Muscle layer of colon (tissue), 2 donors: ENCODE results near the gene ZNF350.
"Not testable (repeated sequence)": the region's sequence is repeated elsewhere in the genome, so short reads cannot be mapped to it uniquely, and the experiment has no call there.

ENCODE experiments used
- H3K27ac ChIP-seq: one replicate; pipeline ENCODE4 v1.7.0; 2013; ENCODE audit warnings: low read depth, mild to moderate bottlenecking, low read length, moderate library complexity
- H3K27me3 ChIP-seq, 2 donors: one replicate each; pipeline ENCODE4 v1.7.0; 2013; ENCODE audit warnings: low read length in 2 of 2, mild to moderate bottlenecking in 2 of 2; ENCODE audit not compliant: insufficient read depth in 2 of 2, control insufficient read depth in 1 of 2
- H3K36me3 ChIP-seq: one replicate; pipeline ENCODE4 v1.7.0; 2013; ENCODE audit warnings: mild to moderate bottlenecking, low read length; ENCODE audit not compliant: insufficient read depth
- H3K4me1 ChIP-seq: one replicate; pipeline ENCODE4 v1.7.0; 2013; ENCODE audit warnings: mild to moderate bottlenecking, low read length; ENCODE audit not compliant: insufficient read depth
- H3K4me3 ChIP-seq, 2 donors: one replicate each; pipeline ENCODE4 v1.7.0; 2013; ENCODE audit warnings: low read length in 2 of 2, low read depth in 1 of 2, mild to moderate bottlenecking in 1 of 2, moderate library complexity in 1 of 2
- H3K9ac ChIP-seq: one replicate; pipeline ENCODE4 v1.7.0; 2013; ENCODE audit warnings: low read length
- H3K9me3 ChIP-seq: one replicate; pipeline ENCODE4 v1.7.0; 2013; ENCODE audit warnings: mild to moderate bottlenecking, low read length
- donor health status: abdominal sarcoma.
- donor health status: Adenocarcinoma of cecum.

Gene ZNF350

DNA sequence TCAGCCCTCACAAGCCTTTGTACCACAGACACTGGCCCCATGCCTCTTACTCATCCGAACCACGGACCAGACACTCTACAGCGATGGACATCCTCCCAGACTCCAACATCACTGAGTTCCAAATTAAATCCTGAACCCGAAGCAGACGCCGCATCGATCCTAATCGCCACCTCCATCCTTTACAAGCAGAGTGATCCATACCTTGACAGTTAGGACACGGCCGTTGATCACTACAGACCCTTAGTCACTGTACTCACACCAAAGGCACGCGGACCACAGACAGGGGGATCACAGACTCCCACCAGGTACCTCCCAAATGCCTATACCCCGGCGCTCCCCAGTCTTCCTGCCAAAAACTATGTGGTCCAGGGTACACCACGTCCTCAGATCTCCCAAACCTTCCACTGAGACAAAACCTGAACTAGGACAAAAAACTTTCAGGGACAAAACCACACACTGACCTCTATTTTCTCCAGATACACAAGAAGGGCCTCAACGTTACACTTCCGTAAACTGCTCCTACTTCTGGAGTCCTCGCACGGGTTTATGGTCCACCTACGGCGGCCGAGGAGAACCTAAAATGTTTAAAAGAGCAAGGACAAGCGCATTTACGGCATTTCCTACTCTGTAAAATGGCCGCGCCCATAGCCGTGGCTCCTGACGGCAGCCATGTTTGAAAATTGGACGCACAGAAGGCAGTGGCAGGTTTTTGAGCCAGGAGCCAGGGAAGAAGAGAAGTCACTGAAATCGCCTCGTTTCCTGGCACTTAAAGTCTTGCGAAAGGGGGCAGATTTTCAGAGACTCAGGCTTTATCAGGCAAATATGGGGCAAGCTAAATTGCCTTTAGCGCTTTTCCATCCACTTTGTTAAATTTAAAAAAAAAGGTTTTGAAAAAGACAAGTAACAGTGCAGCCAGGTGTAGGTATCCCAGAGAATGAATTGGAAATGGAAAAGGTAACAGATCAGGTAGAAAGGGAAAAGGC, at the start of gene ZNF350:
TSS of gene ZNF350 (minus strand) at position 532 of the 983 bp plus-strand sequence. CDS start 12,480 bp downstream, outside the sequence.
- Histone ChIP-seq H3K27me3 (no peaks in the 10 kb centered on the region), H3K9ac (peak within 1 kb of the TSS; percentile 99), H3K27ac (peak within 1 kb of the TSS; percentile 77), H3K9me3 (peaks cover 12% of the 10 kb centered on the region), H3K36me3 (peaks cover 4% of the 10 kb centered on the region), H3K4me3 (peak within 1 kb of the TSS; percentile 66 to 95), H3K4me1 (no peaks in the 10 kb centered on the region)

GRCh38 chr19:52034051-52034728, 47.5 kb upstream of the ZNF350 start:
- Histone ChIP-seq H3K9ac (no peak overlapping the region), H3K9me3 (peaks cover 67% of the 10 kb centered on the region), H3K4me3 (peak overlapping the region; percentile 14 to 42), H3K4me1 (no peaks in the 10 kb centered on the region), H3K27me3 (no peaks in the 10 kb centered on the region), H3K36me3 (peaks cover 55% of the 10 kb centered on the region), H3K27ac (no peak overlapping the region)

- Histone ChIP-seq H3K4me3 (peak overlapping the region; percentile 83 to 85), H3K27me3 (no peaks in the 10 kb centered on the region), H3K27ac (peak overlapping the region; percentile 43), H3K36me3 (peaks cover 21% of the 10 kb centered on the region), H3K4me1 (peaks cover 6% of the 10 kb centered on the region), H3K9ac (peak overlapping the region; percentile 79), H3K9me3 (peaks cover 29% of the 10 kb centered on the region)
Measured at GRCh38 chr19:52028780-52029123, 42.1 kb upstream of the ZNF350 start.

GRCh38 chr19:52028027-52028779, 41.6 kb upstream of the ZNF350 start, which contains the start of gene ZNF614:
TSS of gene ZNF614 (minus strand) at chr19:52028379. CDS start at chr19:52025745, 2,634 bp downstream.
- peak within 1 kb of the TSS; percentile 43 for H3K27ac ChIP-seq
- no peaks in the 10 kb centered on the region for H3K27me3 ChIP-seq
- peak within 1 kb of the TSS; percentile 79 for H3K9ac ChIP-seq
- H3K36me3 ChIP-seq: peaks cover 24% of the 10 kb centered on the region
- H3K4me1 ChIP-seq: peaks cover 6% of the 10 kb centered on the region
- H3K4me3 ChIP-seq: peak within 1 kb of the TSS; percentile 83 to 85
- peaks cover 27% of the 10 kb centered on the region for H3K9me3 ChIP-seq

- H3K4me1 ChIP-seq, H3K27me3 ChIP-seq, H3K27ac ChIP-seq, H3K9ac ChIP-seq, H3K4me3 ChIP-seq: not testable (repeated sequence)
- peaks cover 15% of the 10 kb centered on the region for H3K9me3 ChIP-seq
- H3K36me3 ChIP-seq: peaks cover 31% of the 10 kb centered on the region
Measured at GRCh38 chr19:52026255-52026990, 39.8 kb upstream of the ZNF350 start.

- Histone ChIP-seq H3K9me3 (peaks cover 27% of the 10 kb centered on the region), H3K36me3 (peaks cover 48% of the 10 kb centered on the region)
- not testable (repeated sequence) for H3K9ac ChIP-seq, H3K4me1 ChIP-seq, H3K4me3 ChIP-seq, H3K27me3 ChIP-seq, H3K27ac ChIP-seq
Measured at GRCh38 chr19:52024478-52024877, 37.8 kb upstream of the ZNF350 start.

- Histone ChIP-seq H3K9me3 (peaks cover 34% of the 10 kb centered on the region), H3K4me3 (no peak overlapping the region), H3K36me3 (peaks cover 58% of the 10 kb centered on the region)
Measured at GRCh38 chr19:52022193-52022592, 35.6 kb upstream of the ZNF350 start.

DNA sequence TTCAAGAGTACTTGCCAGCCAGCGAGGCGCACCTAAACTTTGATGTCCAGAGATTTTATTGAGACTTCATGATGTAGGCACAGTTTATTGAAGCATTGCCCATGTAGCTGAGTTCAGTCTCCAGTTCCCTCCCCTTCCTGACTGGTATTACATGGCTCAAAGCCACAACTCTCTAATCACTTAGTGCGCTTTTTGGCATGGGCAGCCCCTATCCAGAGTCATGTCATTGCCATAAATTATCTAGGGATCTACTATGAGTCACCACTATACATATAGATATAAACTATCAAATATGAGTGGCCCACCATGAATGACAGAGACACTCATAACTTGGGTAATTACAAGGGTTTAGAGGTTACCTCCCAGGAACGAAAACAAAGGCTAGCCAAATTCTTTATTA, 33.9 kb upstream of the ZNF350 start:
- Histone ChIP-seq H3K4me1 (no peaks in the 10 kb centered on the region), H3K9ac (no peak overlapping the region), H3K27ac (no peak overlapping the region), H3K36me3 (peaks cover 71% of the 10 kb centered on the region), H3K4me3 (no peak overlapping the region), H3K27me3 (no peaks in the 10 kb centered on the region), H3K9me3 (peaks cover 45% of the 10 kb centered on the region)

More at GRCh38 chr19:52022193-52022592, 35.6 kb upstream of the ZNF350 start:
- Histone ChIP-seq H3K27ac (no peak overlapping the region), H3K9ac (no peak overlapping the region), H3K4me1 (peaks cover 4% of the 10 kb centered on the region), H3K27me3 (no peaks in the 10 kb centered on the region)

DNA sequence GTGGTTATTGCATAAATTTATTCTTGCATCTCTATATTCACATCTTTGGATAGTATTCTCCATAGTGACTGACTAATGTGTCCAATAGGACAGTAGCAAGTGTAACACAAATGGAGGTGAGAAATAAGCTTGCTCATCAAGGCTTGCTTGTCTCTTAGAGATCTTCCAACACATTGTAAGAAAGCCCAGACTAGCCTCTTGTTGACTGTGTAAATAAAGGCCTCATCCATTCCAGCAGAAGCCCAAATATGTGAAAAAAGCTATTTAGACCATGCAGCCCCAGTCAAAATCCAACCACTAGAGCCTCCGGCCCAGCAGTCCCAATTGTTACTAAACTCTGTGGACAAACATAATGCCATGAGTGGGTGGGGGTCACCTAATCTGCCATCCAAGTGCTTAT, 24.0 kb upstream of the ZNF350 start:
- Histone ChIP-seq H3K27me3 (no peaks in the 10 kb centered on the region), H3K4me3 (no peak overlapping the region), H3K4me1 (peaks cover 4% of the 10 kb centered on the region), H3K27ac (no peak overlapping the region), H3K9me3 (no peaks in the 10 kb centered on the region), H3K36me3 (peaks cover 8% of the 10 kb centered on the region), H3K9ac (no peak overlapping the region)

DNA sequence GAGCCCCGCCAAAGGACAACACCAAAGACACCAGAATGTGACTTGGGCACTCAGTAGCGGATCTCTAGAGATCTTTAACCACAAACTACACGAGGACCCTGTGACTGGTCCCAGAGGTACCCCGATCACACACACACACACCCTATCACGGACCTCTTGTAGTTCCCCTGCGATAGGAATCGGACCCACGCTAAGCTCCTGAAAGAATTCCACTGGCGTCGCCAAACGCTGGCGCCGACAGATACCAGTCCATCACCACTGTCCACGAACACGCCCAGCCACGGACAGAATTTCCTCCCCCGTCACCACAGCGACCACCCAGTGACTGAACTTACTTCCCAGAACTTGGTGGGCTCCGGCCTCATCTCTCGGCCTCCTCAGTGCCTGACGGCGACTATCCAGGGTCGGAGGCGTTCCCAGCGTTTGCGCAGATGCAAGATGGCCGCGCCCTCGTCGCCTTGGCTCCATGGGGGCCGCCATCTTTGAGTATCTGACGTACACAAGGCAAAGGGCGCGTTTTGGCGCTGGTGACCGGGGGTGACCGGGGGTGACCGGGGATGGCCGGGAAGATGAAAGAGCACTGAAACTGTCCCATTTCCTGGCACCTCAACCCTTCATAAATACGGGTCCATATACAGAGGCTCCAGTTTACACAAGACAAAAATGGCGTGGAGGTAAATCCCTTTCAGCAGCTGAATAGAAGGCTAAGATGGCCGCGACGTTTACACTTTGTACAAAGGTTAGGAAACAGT, 21.3 kb upstream of the ZNF350 start, which contains the start of gene ZNF615:
TSS of gene ZNF615 (minus strand) at position 406 of the 752 bp plus-strand sequence. CDS start 4,500 bp downstream, outside the sequence.
- peak within 1 kb of the TSS; percentile 29 for H3K27ac ChIP-seq
- H3K27me3 ChIP-seq: no peaks in the 10 kb centered on the region
- peak within 1 kb of the TSS; percentile 48 to 69 for H3K4me3 ChIP-seq
- H3K9ac ChIP-seq: peak within 1 kb of the TSS; percentile 46
- H3K36me3 ChIP-seq: peaks cover 7% of the 10 kb centered on the region
- H3K4me1 ChIP-seq: peaks cover 4% of the 10 kb centered on the region
- H3K9me3 ChIP-seq: no peaks in the 10 kb centered on the region
